RWPE1 (cell line): ENCODE data around the gene SPATA20.

Source experiments
- CTCF ChIA-PET: fragments of 350-600 bp; sonication (Branson Sonifier 250); formaldehyde crosslinking; extraction: SDS; loops from one replicate; lab custom pipeline; 2021; lab: Yijun Ruan, JAX
- POLR2A ChIA-PET: fragments of 400-600 bp; formaldehyde crosslinking; extraction: SDS; loops from one replicate; lab custom pipeline; 2020; ENCODE audit warnings: antibody characterized with exemption; ENCODE audit not compliant: low non-redundant PET; lab: Yijun Ruan, JAX
- DNase-seq: peaks from one replicate; pipeline ENCODE4 v3.0.0; 2012; ENCODE audit warnings: low spot score
- H3K27ac ChIP-seq: fragments of 450-650 bp; 2 replicates; pipeline ENCODE4 v1.5.1; 2017
- CTCF ChIP-seq: fragments of 450-650 bp; conservative IDR thresholded peaks from 2 replicates; pipeline ENCODE4 v1.5.1; 2017; ENCODE audit warnings: low read depth, mild to moderate bottlenecking

The SPATA20 gene

GRCh38 chr17:50547736-50548083 lies 736 bp downstream of the SPATA20 start:
- POLR2A ChIA-PET, result interaction anchor here (0.7 kb wide), 1 partner anchor 41 kb away, joined by 3 read pairs; no protein-coding TSS in a partner anchor

GRCh38 chr17:50548831-50549230 lies 1.9 kb downstream of the SPATA20 start:
- POLR2A ChIA-PET, result no interaction called here
- no peak for TF ChIP-seq CTCF
- DNase-seq, result no peak
- CTCF ChIA-PET, result interaction anchor here (0.6 to 1.0 kb wide), 3 partner anchors 78 to 152 kb away, joined by 3 to 4 read pairs (median 3); partner anchors contain the start of gene LRRC59
- peak overlapping the region; percentile 83 for H3K27ac ChIP-seq

More at GRCh38 chr17:50547736-50548083, 736 bp downstream of the SPATA20 start:
- peak overlapping the region; percentile 83 for H3K27ac ChIP-seq
- DNase-seq, result no peak
- CTCF ChIA-PET, result interaction anchor here (0.6 to 1.0 kb wide), 2 partner anchors 74 to 78 kb away, joined by 3 to 4 read pairs; no protein-coding TSS in a partner anchor
- no peak for TF ChIP-seq CTCF

GRCh38 chr17:50549256-50549941 lies 2.4 kb downstream of the SPATA20 start:
- ChIA-PET POLR2A (no interaction called here), CTCF (interaction anchor here (0.5 to 1.6 kb wide), 6 partner anchors 65 to 371 kb away, joined by 3 to 4 read pairs (median 3); partner anchors contain the start of gene LRRC59)
- no peak for DNase-seq
- peak overlapping the region; percentile 83 for H3K27ac ChIP-seq
- TF ChIP-seq CTCF, result no peak

- DNase-seq, result no peak
- no peak for TF ChIP-seq CTCF
- POLR2A ChIA-PET, result no interaction called here
- H3K27ac ChIP-seq, result peak overlapping the region; percentile 83
- CTCF ChIA-PET, result interaction anchor here (0.5 to 1.6 kb wide), 7 partner anchors 15 to 371 kb away, joined by 3 to 11 read pairs (median 4); no protein-coding TSS in a partner anchor
Measured at GRCh38 chr17:50549969-50550368, 3.0 kb downstream of the SPATA20 start.

- POLR2A ChIA-PET, result no interaction called here
- CTCF ChIA-PET, result interaction anchor here (0.5 to 1.6 kb wide), 14 partner anchors 8 to 842 kb away, joined by 3 to 11 read pairs (median 4); no protein-coding TSS in a partner anchor
- TF ChIP-seq CTCF, result peak; percentile 62
- peak overlapping the region; percentile 83; the same call in 1 of the 2 replicates for H3K27ac ChIP-seq
- DNase-seq, result no peak
Measured at GRCh38 chr17:50550661-50551432, 3.9 kb downstream of the SPATA20 start.

GRCh38 chr17:50551433-50551815 lies 4.5 kb downstream of the SPATA20 start:
- ChIA-PET CTCF (interaction anchor here (0.5 to 1.6 kb wide), 10 partner anchors 8 to 134 kb away, joined by 3 to 11 read pairs (median 4); no protein-coding TSS in a partner anchor), POLR2A (no interaction called here)
- no peak for DNase-seq
- H3K27ac ChIP-seq, result no peak overlapping the region
- no peak for TF ChIP-seq CTCF
